ENCODE results near the gene TSPAN11.

TSPAN11 gene

GRCh38 chr12:30999011-30999410, 72.5 kb downstream of the TSPAN11 start:
- DNase-seq (ENCODE audit: insufficient read length) = no peak
- TF ChIP-seq POLR2A (IDR thresholded peaks at IDR 0.05; ENCODE audit: low read depth, low read length) = no peak

GRCh38 chr12:30999723-31000122, 73.2 kb downstream of the TSPAN11 start:
- TF ChIP-seq POLR2A (IDR thresholded peaks at IDR 0.05; ENCODE audit: low read depth, low read length) = no peak
- TF ChIP-seq POLR2AphosphoS5 (IDR thresholded peaks at IDR 0.05; ENCODE audit: low read depth, low read length) = no peak
- no peak for TF ChIP-seq TAF1 (IDR thresholded peaks at IDR 0.05; ENCODE audit: borderline replicate concordance, low read depth, low read length)
- FAIRE-seq = no peak
- no peak for DNase-seq (ENCODE audit: insufficient read length)

More at GRCh38 chr12:30999011-30999410, 72.5 kb downstream of the TSPAN11 start:
- no peak for FAIRE-seq

GRCh38 chr12:31000751-31001150, 74.2 kb downstream of the TSPAN11 start:
- no peak for FAIRE-seq
- DNase-seq (ENCODE audit: insufficient read length) = no peak
- TF ChIP-seq POLR2A (IDR thresholded peaks at IDR 0.05; ENCODE audit: low read depth, low read length) = no peak
- TF ChIP-seq POLR2AphosphoS5 (IDR thresholded peaks at IDR 0.05; ENCODE audit: low read depth, low read length) = no peak
- no peak for TF ChIP-seq TAF1 (IDR thresholded peaks at IDR 0.05; ENCODE audit: borderline replicate concordance, low read depth, low read length)

- no peak for TF ChIP-seq TAF1 (IDR thresholded peaks at IDR 0.05; ENCODE audit: borderline replicate concordance, low read depth, low read length)
- TF ChIP-seq POLR2AphosphoS5 (IDR thresholded peaks at IDR 0.05; ENCODE audit: low read depth, low read length) = no peak
- TF ChIP-seq POLR2A (IDR thresholded peaks at IDR 0.05; ENCODE audit: low read depth, low read length) = no peak
- FAIRE-seq = no peak
- DNase-seq (ENCODE audit: insufficient read length) = no peak
These were observed 75.2 kb downstream of the TSPAN11 start for GRCh38 chr12:31001581-31002360.

GRCh38 chr12:31002361-31002725, 75.8 kb downstream of the TSPAN11 start:
- FAIRE-seq = no peak
- no peak for DNase-seq (ENCODE audit: insufficient read length)
- no peak for TF ChIP-seq POLR2A (IDR thresholded peaks at IDR 0.05; ENCODE audit: low read depth, low read length)
- no peak for TF ChIP-seq TAF1 (IDR thresholded peaks at IDR 0.05; ENCODE audit: borderline replicate concordance, low read depth, low read length)
- TF ChIP-seq POLR2AphosphoS5 (IDR thresholded peaks at IDR 0.05; ENCODE audit: low read depth, low read length) = no peak

GRCh38 chr12:31002999-31003398, 76.5 kb downstream of the TSPAN11 start:
- FAIRE-seq (no peak), DNase-seq (ENCODE audit: insufficient read length) (no peak)
- no peak for TF ChIP-seq POLR2A (IDR thresholded peaks at IDR 0.05; ENCODE audit: low read depth, low read length)
- TF ChIP-seq POLR2AphosphoS5 (IDR thresholded peaks at IDR 0.05; ENCODE audit: low read depth, low read length) = no peak
- TF ChIP-seq TAF1 (IDR thresholded peaks at IDR 0.05; ENCODE audit: borderline replicate concordance, low read depth, low read length) = no peak

DNA sequence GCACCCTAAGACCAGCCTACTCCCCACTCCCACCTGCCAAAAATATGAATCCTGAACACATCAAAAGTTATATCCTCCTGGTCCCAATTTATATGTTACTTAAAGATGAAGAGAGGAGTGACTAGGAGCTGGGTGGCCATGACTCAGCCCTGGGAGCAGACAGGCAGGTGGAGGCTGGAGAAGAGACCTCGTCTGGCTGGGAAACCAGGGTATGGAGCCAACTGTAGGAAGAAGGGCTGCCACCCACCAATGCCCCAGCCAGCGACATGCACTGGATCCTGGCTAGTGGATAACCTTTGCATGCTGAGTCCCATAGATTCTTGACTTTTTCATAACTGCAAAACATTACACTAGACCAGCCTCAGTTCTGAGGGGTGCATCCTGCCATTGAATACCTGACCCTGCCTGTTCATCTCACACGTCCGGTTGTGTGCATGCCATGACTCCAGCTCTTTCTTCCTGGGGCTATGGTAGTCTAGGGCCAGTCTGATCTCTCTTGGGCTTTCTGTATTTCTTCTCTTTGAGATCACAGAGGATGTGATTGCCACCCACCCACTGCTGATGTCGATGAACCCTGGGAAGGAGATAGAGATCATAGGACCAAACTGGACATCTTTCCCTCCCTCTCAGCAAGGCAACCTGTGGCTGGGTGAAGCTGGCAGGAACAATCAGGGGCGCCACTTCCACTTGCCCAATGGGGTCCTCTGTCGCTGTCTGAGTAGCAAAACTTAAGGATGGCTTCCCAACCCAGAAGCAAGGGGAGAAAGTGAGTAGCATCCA, 77.5 kb downstream of the TSPAN11 start:
- TF ChIP-seq POLR2A (IDR thresholded peaks at IDR 0.05; ENCODE audit: low read depth, low read length) = no peak
- no peak for TF ChIP-seq POLR2AphosphoS5 (IDR thresholded peaks at IDR 0.05; ENCODE audit: low read depth, low read length)
- no peak for TF ChIP-seq TAF1 (IDR thresholded peaks at IDR 0.05; ENCODE audit: borderline replicate concordance, low read depth, low read length)
- DNase-seq (ENCODE audit: insufficient read length) = no peak
- FAIRE-seq = no peak

DNA sequence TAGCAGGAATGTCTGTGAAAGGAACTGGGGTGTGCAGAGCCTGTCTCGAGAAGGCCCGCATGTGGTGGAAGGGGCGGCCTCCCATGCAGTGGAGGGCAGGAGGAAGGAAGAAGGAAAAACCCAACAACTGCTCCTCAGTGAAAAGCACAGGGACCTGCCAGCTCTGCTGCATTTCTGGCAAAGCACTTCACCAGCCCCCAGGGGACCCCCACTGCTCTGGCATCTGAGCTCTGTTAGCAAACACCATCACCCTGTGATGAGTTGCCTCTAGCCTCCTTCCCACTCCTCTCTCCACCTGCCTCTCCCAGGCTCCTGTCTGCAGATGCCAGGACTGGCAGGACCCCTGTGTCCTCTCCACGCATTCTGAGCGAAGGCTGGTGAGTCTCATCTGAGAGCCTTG, 78.1 kb downstream of the TSPAN11 start:
- TF ChIP-seq TAF1 (IDR thresholded peaks at IDR 0.05; ENCODE audit: borderline replicate concordance, low read depth, low read length) (no peak), POLR2AphosphoS5 (IDR thresholded peaks at IDR 0.05; ENCODE audit: low read depth, low read length) (no peak), POLR2A (IDR thresholded peaks at IDR 0.05; ENCODE audit: low read depth, low read length) (no peak)
- FAIRE-seq = no peak

DNA sequence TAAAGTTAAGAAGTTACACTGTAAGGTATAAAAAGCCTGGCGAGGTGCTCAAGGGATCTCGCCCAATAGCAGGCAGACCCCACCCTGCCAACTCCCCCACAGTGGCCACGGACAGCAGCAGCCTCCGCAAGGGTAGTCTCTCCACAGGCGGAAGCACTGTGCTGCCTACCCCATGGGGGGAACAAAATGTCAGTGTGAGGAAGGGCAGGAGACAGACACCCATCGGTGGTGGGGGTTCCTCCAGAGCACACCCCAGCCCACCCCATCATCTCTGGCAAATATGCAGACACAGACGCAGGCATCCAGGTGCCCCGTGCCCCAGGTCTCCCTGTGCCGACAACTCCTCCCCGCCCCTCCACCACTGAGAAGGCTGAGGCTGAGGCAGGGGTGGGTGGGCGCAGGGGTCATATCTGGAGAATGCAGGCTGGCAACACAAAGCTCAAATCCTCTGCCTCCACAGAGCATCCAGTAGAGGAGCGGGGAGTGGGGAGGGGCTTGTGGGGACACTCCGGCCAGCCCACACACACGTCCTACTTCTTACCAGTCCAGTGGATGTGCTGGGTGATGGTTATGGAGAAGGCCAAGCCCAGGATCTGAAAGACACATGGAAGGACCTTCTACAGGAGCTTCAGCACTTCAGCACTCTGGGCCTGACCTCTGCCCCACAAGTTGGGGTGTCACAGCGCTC, 78.9 kb downstream of the TSPAN11 start:
- DNase-seq (ENCODE audit: insufficient read length) (no peak), FAIRE-seq (no peak)
- TF ChIP-seq TAF1 (IDR thresholded peaks at IDR 0.05; ENCODE audit: borderline replicate concordance, low read depth, low read length) (no peak), POLR2A (IDR thresholded peaks at IDR 0.05; ENCODE audit: low read depth, low read length) (no peak)

More for the DNA sequence above, 78.1 kb downstream of the TSPAN11 start:
- DNase-seq (ENCODE audit: insufficient read length) = no peak

- no peak for DNase-seq (ENCODE audit: insufficient read length)
- FAIRE-seq = no peak
- no peak for TF ChIP-seq POLR2AphosphoS5 (IDR thresholded peaks at IDR 0.05; ENCODE audit: low read depth, low read length)
- TF ChIP-seq TAF1 (IDR thresholded peaks at IDR 0.05; ENCODE audit: borderline replicate concordance, low read depth, low read length) = no peak
- no peak for TF ChIP-seq POLR2A (IDR thresholded peaks at IDR 0.05; ENCODE audit: low read depth, low read length)
These were observed 79.4 kb downstream of the TSPAN11 start for GRCh38 chr12:31005944-31006361.

GRCh38 chr12:31006416-31007152, 80.0 kb downstream of the TSPAN11 start:
- FAIRE-seq (no peak), DNase-seq (ENCODE audit: insufficient read length) (no peak)
- TF ChIP-seq TAF1 (IDR thresholded peaks at IDR 0.05; ENCODE audit: borderline replicate concordance, low read depth, low read length) = no peak
- no peak for TF ChIP-seq POLR2A (IDR thresholded peaks at IDR 0.05; ENCODE audit: low read depth, low read length)
- no peak for TF ChIP-seq POLR2AphosphoS5 (IDR thresholded peaks at IDR 0.05; ENCODE audit: low read depth, low read length)
